DND-41 (cell line): Measurements from ENCODE around the gene CEP68.
"Not testable (repeated sequence)": the region's sequence is repeated elsewhere in the genome, so short reads cannot be mapped to it uniquely, and the experiment has no call there.

Source experiments
- ATAC-seq: fragments of 200-7000 bp; cut with Tn5 transposase; 3 replicates; pipeline ENCODE4 v1.9.1; 2021; ENCODE audit warnings: low read depth; ENCODE audit not compliant: insufficient read depth
- DNase-seq: peaks from one replicate; pipeline ENCODE4 v3.0.0-alpha.2; 2020
- H2AFZ ChIP-seq: 2 replicates; pipeline ENCODE4 v1.6.0; 2012; ENCODE audit warnings: low read depth, low read length
- H3K27ac ChIP-seq: 2 replicates; pipeline ENCODE4 v1.5.1; 2012; ENCODE audit warnings: low read length, inconsistent platforms
- H3K27me3 ChIP-seq: fragments of 200-600 bp; sonication (generic); 2 replicates; pipeline ENCODE4 v1.6.0; 2012; ENCODE audit warnings: low read length, mild to moderate bottlenecking, inconsistent platforms; ENCODE audit not compliant: insufficient read depth, poor library complexity
- H3K36me3 ChIP-seq: 2 replicates; pipeline ENCODE4 v1.5.1; 2012; ENCODE audit warnings: low read length, inconsistent platforms; ENCODE audit not compliant: insufficient read depth
- H3K4me1 ChIP-seq: 2 replicates; pipeline ENCODE4 v1.5.1; 2012; ENCODE audit warnings: mild to moderate bottlenecking, low read length; ENCODE audit not compliant: insufficient read depth
- H3K4me2 ChIP-seq: 2 replicates; pipeline ENCODE4 v1.6.0; 2012; ENCODE audit warnings: mild to moderate bottlenecking, moderate library complexity, low read length, inconsistent platforms; ENCODE audit not compliant: insufficient read depth
- H3K4me3 ChIP-seq, 2 experiments: fragments of 200-600 bp in 1 of 2; shearing (Covaris generic) in 1 of 2; 2 replicates each; pipeline ENCODE4 v1.5.1; 2012 to 2016; ENCODE audit warnings: inconsistent platforms in 2 of 2, low read length in 2 of 2, mild to moderate bottlenecking in 2 of 2, low read depth in 1 of 2, moderate library complexity in 1 of 2
- H3K79me2 ChIP-seq: 2 replicates; pipeline ENCODE4 v1.6.0; 2012; ENCODE audit warnings: low read length, inconsistent platforms; ENCODE audit not compliant: insufficient read depth
- H3K9ac ChIP-seq: 2 replicates; pipeline ENCODE4 v1.6.0; 2012; ENCODE audit warnings: low read depth, mild to moderate bottlenecking, inconsistent platforms, low read length, moderate library complexity
- H3K9me3 ChIP-seq: 2 replicates; pipeline ENCODE4 v1.5.1; 2012; ENCODE audit warnings: low read length, moderate library complexity, mild to moderate bottlenecking, inconsistent platforms; ENCODE audit not compliant: insufficient read depth, severe bottlenecking
- H4K20me1 ChIP-seq: 2 replicates; pipeline ENCODE4 v1.6.0; 2012; ENCODE audit warnings: low read length; ENCODE audit not compliant: insufficient read depth
- EZH2 ChIP-seq: IDR thresholded peaks from 3 replicates; pipeline ENCODE4 v1.6.1; 2012; ENCODE audit warnings: borderline replicate concordance, low read depth, mild to moderate bottlenecking, moderate library complexity, low read length, inconsistent platforms; ENCODE audit not compliant: severe bottlenecking
- TF ChIP-seq, protein P1 (sequence below): IDR thresholded peaks from 2 replicates; pipeline ENCODE4 v1.5.1; 2012; ENCODE audit warnings: borderline replicate concordance, low read length, moderate library complexity, mild to moderate bottlenecking; ENCODE audit not compliant: poor library complexity, severe bottlenecking; ENCODE audit errors: extremely low read depth

CEP68 gene

GRCh38 chr2:65019675-65020195, 36.5 kb upstream of the CEP68 start:
- Histone ChIP-seq H3K4me1 (no peaks in the 10 kb centered on the region), H2AFZ (no peak overlapping the region), H3K4me3 (no peak overlapping the region), H3K9ac (no peak overlapping the region), H3K9me3 (no peaks in the 10 kb centered on the region), H3K27ac (no peak overlapping the region), H3K4me2 (no peak overlapping the region), H4K20me1 (peaks cover 32% of the 10 kb centered on the region), H3K79me2 (peaks cover 2% of the 10 kb centered on the region; the same call in 1 of the 2 replicates), H3K27me3 (no peaks in the 10 kb centered on the region), H3K36me3 (peaks cover 97% of the 10 kb centered on the region)
- ATAC-seq (no peak), DNase-seq (no peak)
- TF ChIP-seq EZH2: no peak
- TF ChIP-seq, protein P1, sequence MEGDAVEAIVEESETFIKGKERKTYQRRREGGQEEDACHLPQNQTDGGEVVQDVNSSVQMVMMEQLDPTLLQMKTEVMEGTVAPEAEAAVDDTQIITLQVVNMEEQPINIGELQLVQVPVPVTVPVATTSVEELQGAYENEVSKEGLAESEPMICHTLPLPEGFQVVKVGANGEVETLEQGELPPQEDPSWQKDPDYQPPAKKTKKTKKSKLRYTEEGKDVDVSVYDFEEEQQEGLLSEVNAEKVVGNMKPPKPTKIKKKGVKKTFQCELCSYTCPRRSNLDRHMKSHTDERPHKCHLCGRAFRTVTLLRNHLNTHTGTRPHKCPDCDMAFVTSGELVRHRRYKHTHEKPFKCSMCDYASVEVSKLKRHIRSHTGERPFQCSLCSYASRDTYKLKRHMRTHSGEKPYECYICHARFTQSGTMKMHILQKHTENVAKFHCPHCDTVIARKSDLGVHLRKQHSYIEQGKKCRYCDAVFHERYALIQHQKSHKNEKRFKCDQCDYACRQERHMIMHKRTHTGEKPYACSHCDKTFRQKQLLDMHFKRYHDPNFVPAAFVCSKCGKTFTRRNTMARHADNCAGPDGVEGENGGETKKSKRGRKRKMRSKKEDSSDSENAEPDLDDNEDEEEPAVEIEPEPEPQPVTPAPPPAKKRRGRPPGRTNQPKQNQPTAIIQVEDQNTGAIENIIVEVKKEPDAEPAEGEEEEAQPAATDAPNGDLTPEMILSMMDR: no peak

DNA sequence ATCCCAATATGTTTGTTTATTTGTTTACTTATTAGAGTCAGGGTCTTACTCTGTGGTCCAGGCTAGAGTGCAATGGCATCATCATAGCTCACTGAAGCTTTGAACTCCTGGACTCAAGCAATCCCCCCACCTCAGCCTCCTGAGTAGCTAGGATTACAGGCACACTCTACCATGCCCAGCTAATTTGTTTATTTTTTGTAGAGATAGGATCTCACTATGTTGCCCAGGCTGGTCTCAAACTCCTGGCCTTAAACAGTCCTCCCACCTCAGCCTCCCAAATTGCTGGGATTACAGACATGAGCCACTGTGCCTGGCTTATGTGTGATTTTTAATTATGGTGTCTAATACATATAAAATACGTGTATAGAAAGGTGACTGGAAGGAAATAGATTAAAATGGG, 36.0 kb upstream of the CEP68 start:
- ATAC-seq, H3K27ac ChIP-seq, H3K79me2 ChIP-seq, H3K27me3 ChIP-seq, DNase-seq, H2AFZ ChIP-seq, H3K4me3 ChIP-seq, H3K9ac ChIP-seq, H3K4me2 ChIP-seq, H3K9me3 ChIP-seq, H3K4me1 ChIP-seq: not testable (repeated sequence)
- Histone ChIP-seq H3K36me3 (peaks cover 92% of the 10 kb centered on the region), H4K20me1 (peaks cover 32% of the 10 kb centered on the region)

DNA sequence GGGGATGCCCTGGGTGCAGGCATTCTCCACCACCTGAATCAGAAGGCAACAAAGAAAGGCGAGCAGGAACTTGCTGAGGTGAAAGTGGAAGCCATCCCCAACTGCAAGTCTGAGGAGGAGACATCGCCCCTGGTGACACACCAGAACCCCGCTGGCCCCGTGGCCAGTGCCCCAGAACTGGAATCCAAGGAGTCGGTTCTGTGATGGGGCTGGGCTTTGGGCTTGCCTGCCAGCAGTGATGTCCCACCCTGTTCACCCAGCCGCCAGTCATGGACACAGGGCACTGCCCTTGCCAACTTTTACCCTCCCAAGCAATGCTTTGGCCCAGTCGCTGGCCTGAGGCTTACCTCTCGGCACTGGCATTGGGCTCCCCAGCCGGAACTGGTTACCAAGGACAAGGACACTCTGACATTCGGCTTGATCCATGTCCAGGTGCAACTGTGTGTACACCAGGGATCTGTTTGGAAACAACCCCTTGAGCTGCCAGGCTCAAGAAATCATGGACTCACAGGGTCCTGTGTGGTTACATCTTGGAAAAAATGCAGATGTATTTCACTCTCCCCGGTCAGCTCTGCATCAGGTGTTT, 35.2 kb upstream of the CEP68 start:
- H4K20me1 ChIP-seq: peaks cover 32% of the 10 kb centered on the region
- peaks cover 2% of the 10 kb centered on the region; the same call in 1 of the 2 replicates for H3K79me2 ChIP-seq
- no peak overlapping the region for H3K4me3 ChIP-seq
- no peak overlapping the region for H2AFZ ChIP-seq
- H3K9me3 ChIP-seq: no peaks in the 10 kb centered on the region
- no peak overlapping the region for H3K4me2 ChIP-seq
- no peak for TF ChIP-seq EZH2
- TF ChIP-seq, protein P1: no peak
- H3K4me1 ChIP-seq: no peaks in the 10 kb centered on the region
- no peak overlapping the region for H3K9ac ChIP-seq
- DNase-seq: no peak
- ATAC-seq: no peak
- peaks cover 84% of the 10 kb centered on the region for H3K36me3 ChIP-seq
- H3K27ac ChIP-seq: no peak overlapping the region
- H3K27me3 ChIP-seq: no peaks in the 10 kb centered on the region

DNA sequence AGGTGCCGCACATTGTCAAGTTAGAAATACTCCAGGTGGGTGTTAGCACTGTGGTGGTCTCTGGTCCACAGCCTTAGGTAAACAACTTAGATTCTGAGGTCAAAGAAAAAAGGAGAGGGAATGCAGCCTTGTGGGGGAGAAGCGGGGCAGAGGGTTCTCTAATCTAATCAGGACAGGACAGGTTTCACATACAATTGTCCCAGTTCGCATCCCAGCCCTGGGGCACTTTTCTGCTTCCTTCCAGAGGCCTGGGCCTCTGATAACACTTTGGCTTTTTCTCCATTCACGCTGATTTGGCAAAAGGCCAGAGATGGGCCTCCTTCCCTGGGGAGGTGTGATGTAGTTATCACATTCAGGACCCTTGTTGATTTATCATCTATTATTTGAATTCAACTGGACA, 34.5 kb upstream of the CEP68 start:
- Histone ChIP-seq H3K79me2 (peaks cover 2% of the 10 kb centered on the region; the same call in 1 of the 2 replicates), H3K4me3 (no peak overlapping the region), H3K27me3 (no peaks in the 10 kb centered on the region), H4K20me1 (peaks cover 32% of the 10 kb centered on the region), H3K9ac (no peak overlapping the region), H3K36me3 (peaks cover 78% of the 10 kb centered on the region), H3K27ac (no peak overlapping the region), H3K4me1 (no peaks in the 10 kb centered on the region), H3K4me2 (no peak overlapping the region), H2AFZ (no peak overlapping the region), H3K9me3 (no peaks in the 10 kb centered on the region)
- ATAC-seq: no peak
- TF ChIP-seq, protein P1: no peak
- DNase-seq: no peak
